Spleen (tissue), 11 donors: ENCODE results near the gene ALDOB. TPM values are rescaled to one million over a fixed set of nuclear protein-coding genes. Genes with fewer than 3 reads are reported as not detected.

Experiments used
- DNase-seq: peaks from one replicate; pipeline ENCODE4 v3.0.0-alpha.2; 2020
- H3K27ac ChIP-seq, 8 donors: fragments of 200-600 bp; sonication (generic) in 7 of 8; 1 replicate in 4 of 8; 2 replicates in 4 of 8; pipeline versions ENCODE4 v1.5.0 to v1.8.0; 2016 to 2021; ENCODE audit warnings: inconsistent platforms in 4 of 8, mild to moderate bottlenecking in 4 of 8, moderate library complexity in 1 of 8
- H3K27me3 ChIP-seq, 7 donors: fragments of 200-600 bp; sonication (generic) in 6 of 7; replicated peaks in 1 of 7; 1 replicate in 4 of 7; 2 replicates in 3 of 7; pipeline versions ENCODE4 v1.5.0 to v1.8.0; 2016 to 2021; ENCODE audit warnings: inconsistent platforms in 3 of 7, mild to moderate bottlenecking in 1 of 7
- H3K36me3 ChIP-seq, 6 donors: fragments of 200-600 bp; sonication (generic) in 5 of 6; 1 replicate in 4 of 6; 2 replicates in 2 of 6; pipeline versions ENCODE4 v1.5.0 to v1.8.0; 2016 to 2021; ENCODE audit warnings: inconsistent platforms in 2 of 6
- H3K4me1 ChIP-seq, 6 donors: fragments of 200-600 bp; sonication (generic) in 5 of 6; 1 replicate in 3 of 6; 2 replicates in 3 of 6; pipeline versions ENCODE4 v1.5.0 to v1.8.0; 2016 to 2021; ENCODE audit warnings: inconsistent platforms in 3 of 6
- H3K4me3 ChIP-seq, 8 donors: fragments of 200-600 bp; sonication (generic) in 7 of 8; 1 replicate in 4 of 8; 2 replicates in 4 of 8; pipeline versions ENCODE4 v1.5.0 to v1.8.0; 2016 to 2021; ENCODE audit warnings: inconsistent platforms in 4 of 8, mild to moderate bottlenecking in 4 of 8, moderate library complexity in 2 of 8
- H3K9me3 ChIP-seq, 8 donors: fragments of 200-600 bp; sonication (generic) in 7 of 8; 1 replicate in 4 of 8; 2 replicates in 4 of 8; pipeline versions ENCODE4 v1.5.0 to v1.8.0; 2016 to 2021; ENCODE audit warnings: inconsistent platforms in 4 of 8
- POLR2A ChIP-seq, 3 donors: fragments of 450-650 bp; IDR thresholded peaks; one replicate each; pipeline ENCODE4 v1.5.1; 2017; ENCODE audit warnings: antibody characterized with exemption in 3 of 3, mild to moderate bottlenecking in 1 of 3
- POLR2AphosphoS5 ChIP-seq, 3 donors: sonication (generic); formaldehyde crosslinking; IDR thresholded peaks; one replicate each; pipeline ENCODE4 v1.5.1; 2017; ENCODE audit warnings: antibody characterized with exemption in 3 of 3
- WGBS, 5 donors: extraction: QIAGEN DNeasy Blood & Tissue Kit in 3 of 5; methylation state at CpG; one replicate each; pipeline versions ENCODE4 v1.1.5 to v1.1.7; 2013 to 2018; 5-methylcytosine and 5-hydroxymethylcytosine counted together
- intact Hi-C: fragments of 100-400 bp; cut with DNase I; formaldehyde crosslinking; loops from one replicate; pipeline ENCODE4 v1.15.0; 2023; ENCODE audit warnings: low total_unique reads
- polyA plus RNA-seq, 3 donors: library from polyadenylated mRNA; stranded (reverse); fragments of 200-250 nt; gene quantifications; one replicate each; pipeline ENCODE4 v1.2.1, GENCODE V29; 2013
- total RNA-seq, 7 donors: library from RNA; depleted of rRNA in 3 of 7; stranded (reverse); fragments of >200 nt in 3 of 7; fragmentation: NEBNext Ultra II Directional in 4 of 7; extraction: Animal tissue kit (Norgen Biotek cat#: 25700) in 4 of 7; gene quantifications; one replicate each; pipeline versions ENCODE4 v1.1.0 to v1.2.1, GENCODE V29; 2016 to 2021
- TF ChIP-seq, protein P1 (sequence below), 11 experiments: fragments of 200-600 bp in 7 of 11; fragments of 450-650 bp in 4 of 11; sonication (generic) in 4 of 11; IDR thresholded peaks in 8 of 11; conservative IDR thresholded peaks in 3 of 11; 1 replicate in 7 of 11; 2 replicates in 4 of 11; pipeline versions ENCODE4 v1.4.0 to v1.8.0; 2016 to 2021; ENCODE audit warnings: antibody characterized with exemption in 11 of 11, inconsistent platforms in 4 of 11, mild to moderate bottlenecking in 1 of 11
- donor health status: healthy with polysubstance abuse.
- donor health status: DM: no; HTN: no; CAD: no; lungs with moderate emphysema.
- donor health status: DM: no; HTN: no; CAD: no.
- donor health status: Bipolar disorder and iron deficiency.
- donor health status: healthy.
- donor health status: DM: no; HTN: no; CAD: no.
- donor health status: DM: yes; HTN: yes; CAD: no.

ALDOB gene
- total and polyA plus RNA-seq, 10 donors, result 0.15 to 0.83 (median 0.40) TPM; not detected in 6

DNA sequence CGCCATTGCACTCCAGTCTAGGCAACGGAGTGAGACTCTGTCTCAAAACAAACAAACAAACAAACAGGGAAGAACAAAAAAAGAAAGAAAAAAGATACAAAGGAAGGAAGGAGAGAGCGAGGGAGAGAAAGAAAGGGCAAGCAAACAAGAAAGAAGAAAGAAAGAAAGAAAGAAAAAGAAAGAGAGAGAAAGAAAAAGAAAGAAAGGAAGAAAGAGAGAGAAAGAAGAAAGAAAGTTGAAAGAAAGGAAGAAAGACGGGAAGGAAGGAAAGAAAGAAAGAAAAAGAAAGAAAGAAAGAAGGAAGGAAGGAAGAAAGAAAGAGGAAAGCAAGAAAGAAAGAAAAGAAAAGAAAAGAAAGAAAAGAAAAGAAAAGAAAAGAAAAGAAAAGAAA, 13.1 kb upstream of the ALDOB start:
- 53 to 67% (median 59%) methylated on average over 4 of the region's 4 CpGs for WGBS, 5 donors
- H3K36me3 ChIP-seq, result no peaks in the 10 kb centered on the region
- H3K9me3 ChIP-seq, result peaks cover 0 to 10% (median 3%) of the 10 kb centered on the region in 8 donors
- peaks cover 0 to 15% (median 5%) of the 10 kb centered on the region in 6 donors for H3K4me1 ChIP-seq
- H3K27ac ChIP-seq, result peak overlapping the region in 1 of 8 donors; percentile 62
- H3K27me3 ChIP-seq, result peaks cover 0 to 51% (median 4%) of the 10 kb centered on the region in 7 donors
- DNase-seq, result no peak
- H3K4me3 ChIP-seq, result peak overlapping the region in 5 of 8 donors; percentile 38 to 73 (median 42)
- intact Hi-C loops, result no loop called here
- TF ChIP-seq POLR2A (IDR thresholded peaks at IDR 0.05), result no peak
- TF ChIP-seq POLR2AphosphoS5 (IDR thresholded peaks at IDR 0.05), result no peak
- TF ChIP-seq, protein P1, sequence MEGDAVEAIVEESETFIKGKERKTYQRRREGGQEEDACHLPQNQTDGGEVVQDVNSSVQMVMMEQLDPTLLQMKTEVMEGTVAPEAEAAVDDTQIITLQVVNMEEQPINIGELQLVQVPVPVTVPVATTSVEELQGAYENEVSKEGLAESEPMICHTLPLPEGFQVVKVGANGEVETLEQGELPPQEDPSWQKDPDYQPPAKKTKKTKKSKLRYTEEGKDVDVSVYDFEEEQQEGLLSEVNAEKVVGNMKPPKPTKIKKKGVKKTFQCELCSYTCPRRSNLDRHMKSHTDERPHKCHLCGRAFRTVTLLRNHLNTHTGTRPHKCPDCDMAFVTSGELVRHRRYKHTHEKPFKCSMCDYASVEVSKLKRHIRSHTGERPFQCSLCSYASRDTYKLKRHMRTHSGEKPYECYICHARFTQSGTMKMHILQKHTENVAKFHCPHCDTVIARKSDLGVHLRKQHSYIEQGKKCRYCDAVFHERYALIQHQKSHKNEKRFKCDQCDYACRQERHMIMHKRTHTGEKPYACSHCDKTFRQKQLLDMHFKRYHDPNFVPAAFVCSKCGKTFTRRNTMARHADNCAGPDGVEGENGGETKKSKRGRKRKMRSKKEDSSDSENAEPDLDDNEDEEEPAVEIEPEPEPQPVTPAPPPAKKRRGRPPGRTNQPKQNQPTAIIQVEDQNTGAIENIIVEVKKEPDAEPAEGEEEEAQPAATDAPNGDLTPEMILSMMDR (IDR thresholded peaks at IDR 0.05 in 8 of 11, conservative IDR thresholded peaks at IDR 0.05 in 3 of 11), result no peak

DNA sequence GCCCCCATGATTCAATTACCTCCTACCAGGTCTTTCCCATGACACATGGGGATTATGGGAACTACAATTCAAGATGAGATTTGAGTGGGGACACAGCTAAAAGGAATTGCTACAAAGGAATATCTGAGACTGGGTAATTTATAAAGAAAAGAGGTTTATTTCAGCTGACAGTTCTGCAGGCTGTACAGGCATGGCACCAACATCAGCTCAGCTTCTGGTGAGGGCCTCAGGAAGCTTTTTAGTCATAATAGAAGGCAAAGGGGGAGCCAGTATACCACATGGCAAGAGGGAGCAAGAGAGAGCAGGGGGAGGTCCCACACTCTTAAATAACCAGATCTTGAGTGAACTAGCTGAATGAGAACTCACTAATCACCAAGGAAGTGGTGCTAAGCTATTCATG, 11.2 kb upstream of the ALDOB start:
- Histone ChIP-seq H3K9me3 (no peaks in the 10 kb centered on the region), H3K27ac (no peak overlapping the region), H3K4me3 (no peak overlapping the region), H3K36me3 (no peaks in the 10 kb centered on the region), H3K27me3 (peaks cover 0 to 58% (median 4%) of the 10 kb centered on the region in 7 donors), H3K4me1 (peaks cover 0 to 15% (median 5%) of the 10 kb centered on the region in 6 donors)
- intact Hi-C loops, result no loop called here
- TF ChIP-seq, protein P1 (IDR thresholded peaks at IDR 0.05 in 8 of 11, conservative IDR thresholded peaks at IDR 0.05 in 3 of 11), result no peak
- TF ChIP-seq POLR2AphosphoS5 (IDR thresholded peaks at IDR 0.05) (no peak), POLR2A (IDR thresholded peaks at IDR 0.05) (no peak)
- DNase-seq, result no peak

DNA sequence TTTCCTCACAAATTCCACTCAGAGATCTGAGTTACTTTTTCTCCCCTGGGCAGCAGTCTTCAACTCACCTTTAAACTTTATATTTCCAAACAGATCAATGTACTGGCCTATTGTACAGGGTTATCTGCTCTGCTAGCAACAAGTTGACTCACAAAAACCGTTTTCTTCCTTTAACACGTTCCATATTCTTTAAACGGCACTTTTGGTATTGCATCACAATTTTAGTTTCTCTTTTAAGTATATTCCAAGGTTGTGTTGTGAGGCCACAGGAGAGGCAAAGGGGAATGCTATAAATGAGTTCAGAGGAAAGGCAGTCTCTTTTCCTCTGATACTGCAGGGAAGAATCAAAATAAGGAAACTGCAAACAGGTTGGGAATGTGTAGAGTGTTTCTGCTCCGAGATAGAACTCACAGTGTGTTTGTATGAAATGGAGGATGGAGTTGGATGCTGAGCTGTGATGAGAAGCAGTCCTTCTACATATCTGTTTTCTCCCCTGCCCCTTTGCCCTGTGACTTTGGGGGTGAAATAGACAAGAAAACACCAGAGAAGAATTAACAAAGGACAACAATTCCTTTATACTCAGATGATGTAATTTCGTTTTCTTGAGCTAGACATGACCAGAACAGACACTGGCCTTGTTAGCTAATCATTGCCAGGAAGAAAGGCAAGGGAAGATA, 9.9 kb upstream of the ALDOB start:
- H3K9me3 ChIP-seq, result no peaks in the 10 kb centered on the region
- TF ChIP-seq POLR2A (IDR thresholded peaks at IDR 0.05) (no peak), POLR2AphosphoS5 (IDR thresholded peaks at IDR 0.05) (no peak)
- TF ChIP-seq, protein P1 (IDR thresholded peaks at IDR 0.05 in 8 of 11, conservative IDR thresholded peaks at IDR 0.05 in 3 of 11), result no peak
- peak overlapping the region in 3 of 8 donors; percentile 14 to 31 (median 17) for H3K27ac ChIP-seq
- WGBS, 5 donors, result 45 to 57% (median 47%) methylated on average over 5 of the region's 5 CpGs
- peaks cover 0 to 15% (median 5%) of the 10 kb centered on the region in 6 donors for H3K4me1 ChIP-seq
- no peaks in the 10 kb centered on the region for H3K36me3 ChIP-seq
- DNase-seq, result no peak
- no peak overlapping the region for H3K4me3 ChIP-seq
- H3K27me3 ChIP-seq, result peaks cover 0 to 55% (median 4%) of the 10 kb centered on the region in 7 donors
- intact Hi-C loops, result no loop called here

DNA sequence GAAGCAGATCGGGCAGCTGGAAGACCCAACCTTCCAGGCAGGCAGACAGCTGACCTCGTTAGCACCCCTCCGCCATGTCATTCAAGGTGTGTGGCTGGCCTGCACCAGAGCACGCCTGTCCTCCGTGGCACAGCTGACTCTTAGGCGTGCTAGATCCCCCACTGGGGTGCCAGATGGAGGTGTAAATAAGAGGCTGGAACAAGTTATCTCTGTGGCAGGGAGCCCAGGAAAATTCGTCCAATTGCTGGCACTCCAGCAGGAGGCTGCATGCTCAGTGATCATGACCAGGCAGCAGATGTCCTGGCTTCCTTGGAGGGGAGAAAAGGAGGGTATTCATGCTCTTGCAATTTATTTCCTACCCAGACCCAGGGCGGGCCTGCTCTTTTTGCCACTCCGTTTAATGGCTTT, 7.8 kb upstream of the ALDOB start:
- no peaks in the 10 kb centered on the region for H3K9me3 ChIP-seq
- no peak overlapping the region for H3K27ac ChIP-seq
- no peak overlapping the region for H3K4me3 ChIP-seq
- H3K4me1 ChIP-seq, result peaks cover 0 to 2% (median 0%) of the 10 kb centered on the region in 6 donors
- no peak for DNase-seq
- H3K27me3 ChIP-seq, result peaks cover 0 to 34% (median 0%) of the 10 kb centered on the region in 7 donors
- H3K36me3 ChIP-seq, result no peaks in the 10 kb centered on the region
- TF ChIP-seq, protein P1 (IDR thresholded peaks at IDR 0.05 in 8 of 11, conservative IDR thresholded peaks at IDR 0.05 in 3 of 11), result no peak
- no peak for TF ChIP-seq POLR2A (IDR thresholded peaks at IDR 0.05)
- TF ChIP-seq POLR2AphosphoS5 (IDR thresholded peaks at IDR 0.05), result no peak
- WGBS, 5 donors, result 77 to 88% (median 81%) methylated on average over 9 of the region's 9 CpGs
- intact Hi-C loops, result no loop called here
